ENCODE measurements around the gene ZNF683.
"Not testable (repeated sequence)": the region's sequence is repeated elsewhere in the genome, so short reads cannot be mapped to it uniquely, and the experiment has no call there.

The ZNF683 gene

GRCh38 chr1:26384076-26384475 lies 11.5 kb upstream of the ZNF683 start:
- DNase-seq: no peak

- DNase-seq: no peak
Measured at GRCh38 chr1:26378879-26379251, 6.3 kb upstream of the ZNF683 start.

GRCh38 chr1:26378088-26378878 lies 5.7 kb upstream of the ZNF683 start:
- no peak for DNase-seq

GRCh38 chr1:26376050-26376449 lies 3.5 kb upstream of the ZNF683 start:
- no peak for DNase-seq

- DNase-seq: no peak
Measured at GRCh38 chr1:26375081-26375480, 2.5 kb upstream of the ZNF683 start.

- not testable (repeated sequence) for DNase-seq
Measured at GRCh38 chr1:26374361-26374760, 1.8 kb upstream of the ZNF683 start.

GRCh38 chr1:26373789-26374188 lies 1.2 kb upstream of the ZNF683 start:
- DNase-seq: no peak

- no peak for DNase-seq
Measured at GRCh38 chr1:26373281-26373680, 731 bp upstream of the ZNF683 start.

GRCh38 chr1:26372039-26372438 lies 511 bp downstream of the ZNF683 start:
- DNase-seq: no peak

- no peak for DNase-seq
Measured at GRCh38 chr1:26370591-26371382, 1.8 kb downstream of the ZNF683 start.

GRCh38 chr1:26368486-26368885 lies 4.1 kb downstream of the ZNF683 start:
- DNase-seq: no peak

- no peak for DNase-seq
Measured at GRCh38 chr1:26368006-26368405, 4.5 kb downstream of the ZNF683 start.

- DNase-seq: no peak
Measured at GRCh38 chr1:26367441-26367840, 5.1 kb downstream of the ZNF683 start.

- no peak for DNase-seq
Measured at GRCh38 chr1:26364956-26365355, 7.6 kb downstream of the ZNF683 start.

- DNase-seq: no peak
Measured at GRCh38 chr1:26363549-26364448, 8.8 kb downstream of the ZNF683 start.

GRCh38 chr1:26362331-26362730 lies 10.2 kb downstream of the ZNF683 start:
- no peak for DNase-seq

GRCh38 chr1:26361605-26362122 lies 10.9 kb downstream of the ZNF683 start:
- no peak for DNase-seq

- no peak for DNase-seq
Measured at GRCh38 chr1:26360807-26361604, 11.5 kb downstream of the ZNF683 start.

- DNase-seq: no peak
Measured at GRCh38 chr1:26359981-26360806, 12.4 kb downstream of the ZNF683 start.

- no peak for DNase-seq
Measured at GRCh38 chr1:26358411-26359384, 13.9 kb downstream of the ZNF683 start.

Measured in cerebellar nuclear complex (tissue), 1 donor.